H9 (cell line): Measurements from ENCODE around the gene TFPI. TPM values are rescaled to one million over a fixed set of nuclear protein-coding genes. Genes with fewer than 3 reads are reported as not detected.
A peak's percentile ranks its signal among the peaks of the same experiment; 100 is the strongest.

Source experiments
- DNase-seq: peaks from one replicate; pipeline ENCODE4 v3.0.0-alpha.2; 2017
- H2AFZ ChIP-seq: one replicate; pipeline ENCODE4 v1.6.1; 2013; ENCODE audit warnings: mild to moderate bottlenecking, low read length, control low read depth, moderate library complexity
- H2AK5ac ChIP-seq: 2 replicates; pipeline ENCODE4 v1.6.1; 2013; ENCODE audit warnings: low read length, control low read depth, mixed read lengths; ENCODE audit not compliant: insufficient read length
- H2BK120ac ChIP-seq: one replicate; pipeline ENCODE4 v1.6.1; 2013; ENCODE audit warnings: low read depth, mild to moderate bottlenecking, low read length, control low read depth, inconsistent platforms; ENCODE audit not compliant: poor library complexity, severe bottlenecking
- H2BK12ac ChIP-seq: 2 replicates; pipeline ENCODE4 v1.6.1; 2013; ENCODE audit warnings: low read length, control low read depth, mixed read lengths, low read depth; ENCODE audit not compliant: insufficient read length
- H2BK15ac ChIP-seq: 2 replicates; pipeline ENCODE4 v1.6.1; 2013; ENCODE audit warnings: low read depth, low read length, control low read depth
- H2BK20ac ChIP-seq: one replicate; pipeline ENCODE4 v1.6.1; 2013; ENCODE audit warnings: low read depth, mild to moderate bottlenecking, low read length, control low read depth, inconsistent platforms; ENCODE audit not compliant: poor library complexity, severe bottlenecking
- H2BK5ac ChIP-seq: 2 replicates; pipeline ENCODE4 v1.6.1; 2013; ENCODE audit warnings: low read length, control low read depth, mixed read lengths; ENCODE audit not compliant: insufficient read length
- H3K14ac ChIP-seq: 2 replicates; pipeline ENCODE4 v1.6.1; 2013; ENCODE audit warnings: low read length, control low read depth; ENCODE audit not compliant: insufficient read depth
- H3K18ac ChIP-seq: 2 replicates; pipeline ENCODE4 v1.6.1; 2013; ENCODE audit warnings: low read depth, mild to moderate bottlenecking, mixed read lengths, low read length, control low read depth; ENCODE audit not compliant: insufficient read length
- H3K23ac ChIP-seq: 2 replicates; pipeline ENCODE4 v1.6.1; 2013; ENCODE audit warnings: low read length, control low read depth, mixed read lengths, low read depth; ENCODE audit not compliant: insufficient read length
- H3K23me2 ChIP-seq: 2 replicates; pipeline ENCODE4 v1.6.1; 2013; ENCODE audit warnings: low read depth, mild to moderate bottlenecking, mixed read lengths, low read length, control low read depth; ENCODE audit not compliant: insufficient read length, poor library complexity, severe bottlenecking
- H3K27ac ChIP-seq: 2 replicates; pipeline ENCODE4 v1.5.1; 2013; ENCODE audit warnings: low read length, control low read depth, mixed read lengths, low read depth; ENCODE audit not compliant: insufficient read length
- H3K27me3 ChIP-seq: 2 replicates; pipeline ENCODE4 v1.6.1; 2013; ENCODE audit warnings: low read length, control low read depth, inconsistent platforms; ENCODE audit not compliant: insufficient read depth
- H3K4ac ChIP-seq: 2 replicates; pipeline ENCODE4 v1.6.1; 2013; ENCODE audit warnings: low read depth, mild to moderate bottlenecking, control low read depth, inconsistent platforms, low read length, moderate library complexity
- H3K4me1 ChIP-seq: 2 replicates; pipeline ENCODE4 v1.6.1; 2013; ENCODE audit warnings: low read length, control low read depth, inconsistent platforms; ENCODE audit not compliant: insufficient read depth
- H3K4me2 ChIP-seq: 2 replicates; pipeline ENCODE4 v1.6.1; 2013; ENCODE audit warnings: low read length, control low read depth, mixed read lengths; ENCODE audit not compliant: insufficient read length, insufficient read depth
- H3K56ac ChIP-seq: 2 replicates; pipeline ENCODE4 v1.6.1; 2013; ENCODE audit warnings: low read depth, mild to moderate bottlenecking, mixed read lengths, low read length, control low read depth; ENCODE audit not compliant: insufficient read length
- H3K79me1 ChIP-seq: 2 replicates; pipeline ENCODE4 v1.6.1; 2013; ENCODE audit warnings: low read depth, mild to moderate bottlenecking, moderate library complexity, low read length, control low read depth, inconsistent platforms; ENCODE audit not compliant: insufficient read depth, poor library complexity, severe bottlenecking
- H3K79me2 ChIP-seq: 2 replicates; pipeline ENCODE4 v1.6.1; 2013; ENCODE audit warnings: low read length, control low read depth, inconsistent platforms; ENCODE audit not compliant: insufficient read depth
- H3K9ac ChIP-seq: 2 replicates; pipeline ENCODE4 v1.6.1; 2013; ENCODE audit warnings: low read length, control low read depth, mixed read lengths; ENCODE audit not compliant: insufficient read length; ENCODE audit errors: extremely low read depth
- H3K9me3 ChIP-seq: one replicate; pipeline ENCODE4 v1.6.1; 2013; ENCODE audit warnings: low read depth, low read length, inconsistent platforms; ENCODE audit not compliant: control insufficient read depth
- H3T11ph ChIP-seq: one replicate; pipeline ENCODE4 v1.6.1; 2013; ENCODE audit warnings: mild to moderate bottlenecking, low read length, control low read depth, inconsistent platforms
- H4K20me1 ChIP-seq: one replicate; pipeline ENCODE4 v1.6.1; 2013; ENCODE audit not compliant: control insufficient read depth, insufficient read length, insufficient read depth
- H4K5ac ChIP-seq: 2 replicates; pipeline ENCODE4 v1.6.1; 2013; ENCODE audit warnings: low read depth, mild to moderate bottlenecking, mixed read lengths, low read length, control low read depth; ENCODE audit not compliant: insufficient read length
- H4K8ac ChIP-seq: replicated peaks from 2 replicates; pipeline ENCODE4 v1.6.1; 2013; ENCODE audit warnings: low read length, control low read depth, mixed read lengths, low read depth; ENCODE audit not compliant: insufficient read length
- H4K91ac ChIP-seq: 2 replicates; pipeline ENCODE4 v1.6.1; 2013; ENCODE audit warnings: low read depth, mild to moderate bottlenecking, moderate library complexity, mixed read lengths, low read length, control low read depth; ENCODE audit not compliant: insufficient read length
- H3K27ac Mint-ChIP-seq, 3 experiments: 2 replicates in 2 of 3; 3 replicates in 1 of 3; pipeline ENCODE4 v1.8.0; 2020 to 2021; ENCODE audit warnings: mixed read lengths in 3 of 3, mild to moderate bottlenecking in 1 of 3, moderate library complexity in 1 of 3
- H3K27me3 Mint-ChIP-seq: 2 replicates; pipeline ENCODE4 v1.8.0; 2021; ENCODE audit warnings: low read depth, mild to moderate bottlenecking, moderate library complexity, mixed read lengths
- H3K36me3 Mint-ChIP-seq, 3 experiments: 2 replicates in 2 of 3; 3 replicates in 1 of 3; pipeline ENCODE4 v1.8.0; 2020 to 2021; ENCODE audit warnings: low read depth in 3 of 3, mixed read lengths in 3 of 3; ENCODE audit not compliant: insufficient read depth in 1 of 3
- H3K4me1 Mint-ChIP-seq, 2 experiments: 2 replicates each; pipeline ENCODE4 v1.8.0; 2020; ENCODE audit warnings: mixed read lengths in 2 of 2
- H3K4me3 Mint-ChIP-seq, 2 experiments: 2 replicates in 1 of 2; 3 replicates in 1 of 2; pipeline ENCODE4 v1.8.0; 2020 to 2021; ENCODE audit warnings: mild to moderate bottlenecking in 2 of 2, mixed read lengths in 2 of 2, moderate library complexity in 1 of 2
- H3K9me3 Mint-ChIP-seq, 2 experiments: 2 replicates in 1 of 2; 3 replicates in 1 of 2; pipeline ENCODE4 v1.8.0; 2020; ENCODE audit warnings: mild to moderate bottlenecking in 2 of 2, mixed read lengths in 2 of 2, moderate library complexity in 1 of 2
- WGBS: extraction: QIAGEN DNeasy Blood & Tissue Kit; methylation state at CpG from one replicate; pipeline ENCODE4 v1.1.7; 2013; ENCODE audit warnings: missing lambda C conversion rate, low lambda C conversion rate, mixed read lengths; ENCODE audit not compliant: insufficient read length; ENCODE audit errors: extremely low coverage; 5-methylcytosine and 5-hydroxymethylcytosine counted together
- total RNA-seq: library from RNA; stranded (reverse); gene quantifications from 2 replicates; pipeline ENCODE4 v1.2.1, GENCODE V29; 2021
- TF ChIP-seq, protein P1 (sequence below): fragments of 200-600 bp; sonication (generic); conservative IDR thresholded peaks from 3 replicates; pipeline ENCODE4 v1.8.0; 2021; ENCODE audit warnings: antibody characterized with exemption, mild to moderate bottlenecking

TFPI gene
- total RNA-seq, 1 experiment from 2014 or later = 5.8 TPM

- peak overlapping the region; percentile 56 for H2AFZ ChIP-seq
- peaks cover 13 to 22% of the 10 kb centered on the region in 2 experiments for H3K4me1 Mint-ChIP-seq
- H3K4me3 Mint-ChIP-seq = no peak overlapping the region
- H3K9me3 Mint-ChIP-seq = peaks cover 0 to 13% of the 10 kb centered on the region in 2 experiments; a peak in 3 of 5 replicates
- H3K36me3 Mint-ChIP-seq = peaks cover 0 to 15% (median 9%) of the 10 kb centered on the region in 3 experiments; a peak in 5 of 7 replicates
- no peak overlapping the region for H3K14ac ChIP-seq
- no peak overlapping the region for H2BK120ac ChIP-seq
- no peak for DNase-seq
- no peak overlapping the region for H2BK15ac ChIP-seq
- no peak overlapping the region for H3K4me2 ChIP-seq
- H3K9ac ChIP-seq = no peak overlapping the region
- H3K23ac ChIP-seq = no peak overlapping the region
- H3K56ac ChIP-seq = no peak overlapping the region
- TF ChIP-seq, protein P1, sequence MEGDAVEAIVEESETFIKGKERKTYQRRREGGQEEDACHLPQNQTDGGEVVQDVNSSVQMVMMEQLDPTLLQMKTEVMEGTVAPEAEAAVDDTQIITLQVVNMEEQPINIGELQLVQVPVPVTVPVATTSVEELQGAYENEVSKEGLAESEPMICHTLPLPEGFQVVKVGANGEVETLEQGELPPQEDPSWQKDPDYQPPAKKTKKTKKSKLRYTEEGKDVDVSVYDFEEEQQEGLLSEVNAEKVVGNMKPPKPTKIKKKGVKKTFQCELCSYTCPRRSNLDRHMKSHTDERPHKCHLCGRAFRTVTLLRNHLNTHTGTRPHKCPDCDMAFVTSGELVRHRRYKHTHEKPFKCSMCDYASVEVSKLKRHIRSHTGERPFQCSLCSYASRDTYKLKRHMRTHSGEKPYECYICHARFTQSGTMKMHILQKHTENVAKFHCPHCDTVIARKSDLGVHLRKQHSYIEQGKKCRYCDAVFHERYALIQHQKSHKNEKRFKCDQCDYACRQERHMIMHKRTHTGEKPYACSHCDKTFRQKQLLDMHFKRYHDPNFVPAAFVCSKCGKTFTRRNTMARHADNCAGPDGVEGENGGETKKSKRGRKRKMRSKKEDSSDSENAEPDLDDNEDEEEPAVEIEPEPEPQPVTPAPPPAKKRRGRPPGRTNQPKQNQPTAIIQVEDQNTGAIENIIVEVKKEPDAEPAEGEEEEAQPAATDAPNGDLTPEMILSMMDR = no peak
- no peaks in the 10 kb centered on the region for H3K4me1 ChIP-seq
- H2BK12ac ChIP-seq = no peak overlapping the region
- no peak overlapping the region for H4K5ac ChIP-seq
- H3T11ph ChIP-seq = no peak overlapping the region
- H3K27ac Mint-ChIP-seq = 0 out of 7 replicates have a peak overlapping the region, but pooled peaks of 1 of the 3 experiments have one; percentile 21
- no peak overlapping the region for H3K4ac ChIP-seq
- H3K9me3 ChIP-seq = no peaks in the 10 kb centered on the region
- H3K79me2 ChIP-seq = no peaks in the 10 kb centered on the region
- no peak overlapping the region for H2BK20ac ChIP-seq
- H3K27me3 Mint-ChIP-seq = peaks cover 11% of the 10 kb centered on the region
- WGBS = no CpG with 5 or more reads among the region's 6 CpGs
- no peak overlapping the region for H3K18ac ChIP-seq
- no peak overlapping the region for H4K8ac ChIP-seq
- no peaks in the 10 kb centered on the region for H4K20me1 ChIP-seq
- no peak overlapping the region for H2BK5ac ChIP-seq
- no peak overlapping the region for H2AK5ac ChIP-seq
- no peaks in the 10 kb centered on the region for H3K79me1 ChIP-seq
- no peaks in the 10 kb centered on the region for H3K27me3 ChIP-seq
- H3K23me2 ChIP-seq = no peaks in the 10 kb centered on the region
- H3K27ac ChIP-seq = no peak overlapping the region
- no peak overlapping the region for H4K91ac ChIP-seq
These were observed 49.8 kb downstream of the TFPI start for GRCh38 chr2:187504312-187504921.
